OCI-LY1 (cell line): ENCODE data around the gene CFD.

Experiments
- H2AFZ ChIP-seq: fragments of 200-600 bp; sonication (generic), shearing (Covaris generic); 2 replicates; pipeline ENCODE4 v1.6.0; 2014; ENCODE audit warnings: antibody characterized with exemption, mild to moderate bottlenecking, low read length
- H3F3A ChIP-seq: fragments of 200-600 bp; sonication (generic), shearing (Covaris generic); 2 replicates; pipeline ENCODE4 v1.6.0; 2014; ENCODE audit warnings: mild to moderate bottlenecking, antibody characterized with exemption, low read length, moderate library complexity; ENCODE audit not compliant: insufficient read depth
- H3K27ac ChIP-seq: fragments of 200-600 bp; sonication (generic); 2 replicates; pipeline ENCODE4 v1.5.1; 2014; ENCODE audit warnings: low read length, mixed run types, mild to moderate bottlenecking, low read depth; ENCODE audit not compliant: poor library complexity, severe bottlenecking
- H3K27me3 ChIP-seq: fragments of 200-600 bp; sonication (generic); 2 replicates; pipeline ENCODE4 v1.6.0; 2014; ENCODE audit warnings: antibody characterized with exemption, mild to moderate bottlenecking, low read length, moderate library complexity; ENCODE audit not compliant: insufficient read depth
- H3K36me3 ChIP-seq: fragments of 200-600 bp; sonication (generic); 2 replicates; pipeline ENCODE4 v1.6.1; 2014; ENCODE audit warnings: mild to moderate bottlenecking, antibody characterized with exemption, low read length, moderate library complexity, mixed read lengths; ENCODE audit not compliant: insufficient read depth
- H3K4me1 ChIP-seq: fragments of 200-600 bp; sonication (generic); 2 replicates; pipeline ENCODE4 v1.5.1; 2014; ENCODE audit warnings: mild to moderate bottlenecking, low read length, moderate library complexity; ENCODE audit not compliant: insufficient read depth, severe bottlenecking
- H3K4me2 ChIP-seq: fragments of 200-600 bp; sonication (generic), shearing (Covaris generic); 2 replicates; pipeline ENCODE4 v1.6.1; 2014; ENCODE audit warnings: low read length
- H3K4me3 ChIP-seq: fragments of 200-600 bp; sonication (generic); 2 replicates; pipeline ENCODE4 v1.5.1; 2014; ENCODE audit warnings: low read length, low read depth, mild to moderate bottlenecking, mixed read lengths; ENCODE audit not compliant: poor library complexity, severe bottlenecking
- H3K79me2 ChIP-seq: fragments of 200-600 bp; shearing (Covaris generic); 2 replicates; pipeline ENCODE4 v1.6.1; 2016; ENCODE audit warnings: mixed run types, low read length, mixed read lengths; ENCODE audit not compliant: insufficient read depth
- H3K9ac ChIP-seq: fragments of 200-600 bp; sonication (generic), shearing (Covaris generic); 2 replicates; pipeline ENCODE4 v1.6.1; 2014; ENCODE audit warnings: mild to moderate bottlenecking, low read length, mixed read lengths
- H3K9me2 ChIP-seq: fragments of 200-600 bp; sonication (generic), shearing (Covaris generic); 2 replicates; pipeline ENCODE4 v1.6.1; 2014; ENCODE audit warnings: low read depth, mild to moderate bottlenecking, low read length, mixed read lengths
- H3K9me3 ChIP-seq: fragments of 200-600 bp; shearing (Covaris generic); 2 replicates; pipeline ENCODE4 v1.6.1; 2014; ENCODE audit warnings: low read length, mixed read lengths
- H4K20me1 ChIP-seq: fragments of 200-600 bp; sonication (generic), shearing (Covaris generic); 2 replicates; pipeline ENCODE4 v1.6.0; 2016; ENCODE audit warnings: mild to moderate bottlenecking, low read length; ENCODE audit not compliant: insufficient read depth
- EZH2 ChIP-seq: fragments of 200-600 bp; sonication (generic), shearing (Covaris generic); IDR thresholded peaks from 2 replicates; pipeline ENCODE4 v1.8.0; 2017; ENCODE audit warnings: borderline replicate concordance, mixed run types, mild to moderate bottlenecking, antibody characterized with exemption, low read length, moderate library complexity, mixed read lengths
- TF ChIP-seq, protein P1 (sequence below): fragments of 200-600 bp; sonication (generic), shearing (Covaris generic); IDR thresholded peaks from 2 replicates; pipeline ENCODE4 v1.5.1; 2017; ENCODE audit warnings: mild to moderate bottlenecking, antibody characterized with exemption, low read length, moderate library complexity, mixed read lengths

CFD gene

DNA sequence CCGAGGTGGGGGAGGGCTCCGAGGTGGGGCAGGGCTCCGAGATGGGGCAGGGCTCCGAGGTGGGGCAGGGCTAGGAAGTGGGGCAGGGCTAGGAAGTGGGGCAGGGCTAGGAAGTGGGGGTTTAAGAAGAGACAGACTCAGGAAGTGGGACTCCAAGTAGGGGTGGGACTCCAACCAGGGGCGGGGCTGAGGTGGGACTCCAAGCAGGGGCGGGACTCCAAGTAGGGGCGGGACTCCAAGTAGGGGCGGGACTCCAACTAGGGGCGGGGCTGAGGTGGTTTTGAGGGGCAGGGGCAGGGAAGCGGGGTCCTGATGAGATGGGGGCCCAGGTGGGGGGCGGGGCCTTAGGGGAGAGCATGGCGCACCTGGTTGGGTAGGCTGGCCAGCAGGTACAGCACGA, 13.6 kb downstream of the CFD start:
- H3K4me1 ChIP-seq: peaks cover 17% of the 10 kb centered on the region
- no peak for TF ChIP-seq EZH2
- TF ChIP-seq, protein P1, sequence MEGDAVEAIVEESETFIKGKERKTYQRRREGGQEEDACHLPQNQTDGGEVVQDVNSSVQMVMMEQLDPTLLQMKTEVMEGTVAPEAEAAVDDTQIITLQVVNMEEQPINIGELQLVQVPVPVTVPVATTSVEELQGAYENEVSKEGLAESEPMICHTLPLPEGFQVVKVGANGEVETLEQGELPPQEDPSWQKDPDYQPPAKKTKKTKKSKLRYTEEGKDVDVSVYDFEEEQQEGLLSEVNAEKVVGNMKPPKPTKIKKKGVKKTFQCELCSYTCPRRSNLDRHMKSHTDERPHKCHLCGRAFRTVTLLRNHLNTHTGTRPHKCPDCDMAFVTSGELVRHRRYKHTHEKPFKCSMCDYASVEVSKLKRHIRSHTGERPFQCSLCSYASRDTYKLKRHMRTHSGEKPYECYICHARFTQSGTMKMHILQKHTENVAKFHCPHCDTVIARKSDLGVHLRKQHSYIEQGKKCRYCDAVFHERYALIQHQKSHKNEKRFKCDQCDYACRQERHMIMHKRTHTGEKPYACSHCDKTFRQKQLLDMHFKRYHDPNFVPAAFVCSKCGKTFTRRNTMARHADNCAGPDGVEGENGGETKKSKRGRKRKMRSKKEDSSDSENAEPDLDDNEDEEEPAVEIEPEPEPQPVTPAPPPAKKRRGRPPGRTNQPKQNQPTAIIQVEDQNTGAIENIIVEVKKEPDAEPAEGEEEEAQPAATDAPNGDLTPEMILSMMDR: no peak

GRCh38 chr19:873561-874041, 14.1 kb downstream of the CFD start:
- peak overlapping the region; percentile 12 for H3K4me3 ChIP-seq
- no peak overlapping the region for H2AFZ ChIP-seq
- H3K4me2 ChIP-seq: peak overlapping the region; percentile 20; the same call in 1 of the 2 replicates
- H3K4me1 ChIP-seq: peaks cover 17% of the 10 kb centered on the region
- H3F3A ChIP-seq: no peaks in the 10 kb centered on the region
- no peaks in the 10 kb centered on the region for H3K27me3 ChIP-seq
- peaks cover 15% of the 10 kb centered on the region for H3K36me3 ChIP-seq
- H3K79me2 ChIP-seq: no peaks in the 10 kb centered on the region
- H4K20me1 ChIP-seq: no peaks in the 10 kb centered on the region
- no peak for TF ChIP-seq EZH2
- TF ChIP-seq, protein P1: no peak
- no peaks in the 10 kb centered on the region for H3K9me3 ChIP-seq
- no peak overlapping the region for H3K27ac ChIP-seq
- H3K9ac ChIP-seq: no peak overlapping the region
- H3K9me2 ChIP-seq: no peaks in the 10 kb centered on the region

More for the DNA sequence above, 13.6 kb downstream of the CFD start:
- H3K4me2 ChIP-seq: peak overlapping the region; percentile 20; the same call in 1 of the 2 replicates
- H3K27ac ChIP-seq: no peak overlapping the region
- no peaks in the 10 kb centered on the region for H3K9me2 ChIP-seq
- H3K9me3 ChIP-seq: no peaks in the 10 kb centered on the region
- H4K20me1 ChIP-seq: no peaks in the 10 kb centered on the region
- H3F3A ChIP-seq: no peaks in the 10 kb centered on the region
- H2AFZ ChIP-seq: no peak overlapping the region
- H3K4me3 ChIP-seq: peak overlapping the region; percentile 12
- no peaks in the 10 kb centered on the region for H3K79me2 ChIP-seq
- no peaks in the 10 kb centered on the region for H3K27me3 ChIP-seq
- no peak overlapping the region for H3K9ac ChIP-seq
- H3K36me3 ChIP-seq: peaks cover 20% of the 10 kb centered on the region

GRCh38 chr19:875265-875879, 15.9 kb downstream of the CFD start:
- H2AFZ ChIP-seq: no peak overlapping the region
- H3K27me3 ChIP-seq: no peaks in the 10 kb centered on the region
- peaks cover 17% of the 10 kb centered on the region for H3K4me1 ChIP-seq
- no peak overlapping the region for H3K4me3 ChIP-seq
- H3K9ac ChIP-seq: no peak overlapping the region
- H3K36me3 ChIP-seq: peaks cover 4% of the 10 kb centered on the region; the same call in 1 of the 2 replicates
- no peaks in the 10 kb centered on the region for H3K9me3 ChIP-seq
- no peak overlapping the region for H3K4me2 ChIP-seq
- TF ChIP-seq, protein P1: no peak
- TF ChIP-seq EZH2: no peak
- H3K9me2 ChIP-seq: no peaks in the 10 kb centered on the region
- no peaks in the 10 kb centered on the region for H4K20me1 ChIP-seq
- no peaks in the 10 kb centered on the region for H3F3A ChIP-seq
- H3K79me2 ChIP-seq: no peaks in the 10 kb centered on the region
- peak overlapping the region; percentile 42 for H3K27ac ChIP-seq
